HG02973 (cell line): Measurements from ENCODE around the gene ZNF667.
A peak's percentile ranks its signal among the peaks of the same experiment; 100 is the strongest.

ENCODE experiments used
- ATAC-seq: cut with Tn5 transposase; IDR thresholded peaks from one replicate; pipeline ENCODE4 v1.9.1; 2021; ENCODE audit warnings: moderate library complexity; ENCODE audit not compliant: unreplicated experiment

ZNF667 gene

DNA sequence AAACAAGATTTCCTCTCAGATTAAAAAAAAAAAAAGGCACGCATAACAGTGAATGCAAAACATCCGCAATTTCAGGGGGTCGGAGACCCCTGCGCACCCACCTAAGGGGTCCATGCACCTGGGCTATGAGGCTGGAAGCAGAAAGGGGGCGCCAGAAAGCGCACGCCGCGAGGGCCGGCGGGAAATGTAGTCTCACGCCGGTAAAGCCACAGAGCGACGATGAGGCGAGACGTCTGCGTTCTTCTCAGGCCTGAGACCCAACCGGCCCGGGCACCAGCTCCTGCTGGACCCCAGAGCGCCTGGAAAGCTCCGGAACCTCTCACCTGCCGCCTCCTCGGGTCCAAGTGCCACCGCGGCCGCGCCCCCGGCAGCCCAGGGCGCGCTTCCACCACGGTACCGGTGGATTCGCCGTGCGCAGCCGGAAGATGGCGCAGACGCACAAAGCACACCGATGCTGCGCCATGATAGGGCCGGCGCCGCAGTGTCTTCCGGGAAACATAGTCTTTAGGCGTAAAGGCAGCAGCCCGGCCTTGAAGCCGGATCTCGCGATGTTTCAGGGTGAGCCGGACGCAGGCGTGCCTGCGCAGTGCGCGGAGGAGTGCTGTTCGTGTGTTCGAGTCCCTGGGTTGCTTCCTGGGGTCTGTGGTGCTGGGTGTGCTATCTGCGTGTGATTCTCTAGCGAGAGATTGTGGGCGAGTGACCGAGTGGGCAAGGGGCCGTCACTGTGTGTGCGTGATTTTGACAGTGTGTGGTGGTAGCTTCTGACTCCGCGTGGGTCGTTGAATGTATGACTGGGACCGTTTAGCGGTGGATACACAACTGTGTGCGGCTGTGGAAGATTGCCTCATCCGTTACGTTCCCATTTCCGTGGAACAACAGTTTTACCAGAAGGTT, 83.8 kb downstream of the ZNF667 start, which contains the start of gene ZNF582:
ZNF582 (minus strand) TSS at position 416 of the 894 bp plus-strand sequence. CDS start 1,782 bp downstream, outside the sequence.
- ATAC-seq = peak; percentile 86
